Measurements from ENCODE around the gene TAS2R42. TPM values are rescaled to one million over a fixed set of nuclear protein-coding genes. Genes with fewer than 3 reads are reported as not detected.

TAS2R42 gene
- total and polyA plus RNA-seq, 2 of the 13 experiments (the other 11 are each of a cell fraction or from before 2014, with no cell fraction given), result not detected

- Histone ChIP-seq H4K20me1 (ENCODE audit: insufficient read depth, low read length) (no peaks in the 10 kb centered on the region), H3K27ac (ENCODE audit: extremely low read length, insufficient read depth, low read length) (no peak overlapping the region), H3K9me3 (ENCODE audit: low read length) (no peaks in the 10 kb centered on the region), H2AFZ (ENCODE audit: low read length) (no peak overlapping the region), H3K4me3 (replicated peaks in 1 of 3; ENCODE audit: insufficient read depth in 1 of 3, low read depth in 2 of 3, low read length in 3 of 3) (no peak overlapping the region), H3K4me1 (ENCODE audit: insufficient read depth, low read length) (no peaks in the 10 kb centered on the region), H3K36me3 (replicated peaks in 1 of 2; ENCODE audit: control insufficient read depth in 1 of 2, insufficient read depth in 2 of 2, low read length in 2 of 2) (no peaks in the 10 kb centered on the region), H3K4me2 (ENCODE audit: low read depth, low read length) (no peak overlapping the region), H3K9ac (ENCODE audit: insufficient read depth, low read depth, low read length) (no peak overlapping the region), H3K27me3 (ENCODE audit: control insufficient read depth in 1 of 2, insufficient read depth in 2 of 2, low read length in 2 of 2) (no peaks in the 10 kb centered on the region), H3K79me2 (ENCODE audit: insufficient read depth, low read length) (no peaks in the 10 kb centered on the region)
- FAIRE-seq (no peak), DNase-seq (ENCODE audit: low spot score) (no peak), ATAC-seq (no peak)
- no TSS peak for BruUV-seq (replicated peaks)
- 27% methylated on average over 5 of the region's 5 CpGs for WGBS (ENCODE audit: low lambda C conversion rate)
- no peak for TF ChIP-seq FOSL1 (CRISPR knock-in tag; IDR thresholded peaks at IDR 0.05; ENCODE audit: borderline replicate concordance)
- TF ChIP-seq ZNF607 (CRISPR knock-in tag; IDR thresholded peaks at IDR 0.05; ENCODE audit: borderline replicate concordance), result no peak
- no peak for TF ChIP-seq DMAP1 (CRISPR knock-in tag; IDR thresholded peaks at IDR 0.05)
- TF ChIP-seq, protein P1, sequence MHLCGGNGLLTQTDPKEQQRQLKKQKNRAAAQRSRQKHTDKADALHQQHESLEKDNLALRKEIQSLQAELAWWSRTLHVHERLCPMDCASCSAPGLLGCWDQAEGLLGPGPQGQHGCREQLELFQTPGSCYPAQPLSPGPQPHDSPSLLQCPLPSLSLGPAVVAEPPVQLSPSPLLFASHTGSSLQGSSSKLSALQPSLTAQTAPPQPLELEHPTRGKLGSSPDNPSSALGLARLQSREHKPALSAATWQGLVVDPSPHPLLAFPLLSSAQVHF (CRISPR knock-in tag; IDR thresholded peaks at IDR 0.05), result no peak
- no peak for TF ChIP-seq DPF2 (CRISPR knock-in tag; IDR thresholded peaks at IDR 0.05; ENCODE audit: borderline replicate concordance, low read depth)
- no peak for TF ChIP-seq ZNF792 (CRISPR knock-in tag; IDR thresholded peaks at IDR 0.05)
- TF ChIP-seq MAFK (conservative IDR thresholded peaks at IDR 0.05 in 1 of 2, IDR thresholded peaks at IDR 0.05 in 1 of 2; ENCODE audit: low read length in 2 of 2), result no peak
- no peak for TF ChIP-seq ARHGAP35 (CRISPR knock-in tag; IDR thresholded peaks at IDR 0.05; ENCODE audit: borderline replicate concordance)
- no peak for TF ChIP-seq ZMAT3 (CRISPR knock-in tag; conservative IDR thresholded peaks at IDR 0.05)
- TF ChIP-seq DDIT3 (CRISPR knock-in tag; IDR thresholded peaks at IDR 0.05), result no peak
- TF ChIP-seq ZNF276 (CRISPR knock-in tag; IDR thresholded peaks at IDR 0.05; ENCODE audit: low read depth), result no peak
- no peak for TF ChIP-seq CENPT (CRISPR knock-in tag; IDR thresholded peaks at IDR 0.05; ENCODE audit: low read depth)
- TF ChIP-seq FLYWCH1 (CRISPR knock-in tag; IDR thresholded peaks at IDR 0.05), result no peak
- no peak for TF ChIP-seq ZC3H13 (CRISPR knock-in tag; IDR thresholded peaks at IDR 0.05)
- no peak for TF ChIP-seq KMT2A (CRISPR knock-in tag; IDR thresholded peaks at IDR 0.05)
- no peak for TF ChIP-seq ZNF839 (CRISPR knock-in tag; IDR thresholded peaks at IDR 0.05; ENCODE audit: borderline replicate concordance)
- TF ChIP-seq ZZZ3 (CRISPR knock-in tag; IDR thresholded peaks at IDR 0.05; ENCODE audit: borderline replicate concordance), result no peak
- intact Hi-C loops (cut with micrococcal nuclease; ENCODE audit: unreplicated experiment) (no loop called here), in situ Hi-C loops (cut with HindIII; ENCODE audit: extremely low pct_ligation_motif_present, low pct_unique_long_range_greater_than_20kb) (no loop called here)
- ChIA-PET CTCF (ENCODE audit: low intra/inter-chr PET ratio, low total read pairs) (interaction anchor here (3.5 kb wide), 1 partner anchor 253 kb away, joined by 9 read pairs; no protein-coding TSS in a partner anchor), POLR2A (no interaction called here)
Observed at GRCh38 chr12:11233532-11233931, 46.8 kb upstream of the TAS2R42 start.

All from HepG2 (cell line).